ENCODE results near the gene UACA.
A peak's percentile ranks its signal among the peaks of the same experiment; 100 is the strongest.

The UACA gene

GRCh38 chr15:70714015-70714414, 49.3 kb downstream of the UACA start:
- TF ChIP-seq, protein P1, sequence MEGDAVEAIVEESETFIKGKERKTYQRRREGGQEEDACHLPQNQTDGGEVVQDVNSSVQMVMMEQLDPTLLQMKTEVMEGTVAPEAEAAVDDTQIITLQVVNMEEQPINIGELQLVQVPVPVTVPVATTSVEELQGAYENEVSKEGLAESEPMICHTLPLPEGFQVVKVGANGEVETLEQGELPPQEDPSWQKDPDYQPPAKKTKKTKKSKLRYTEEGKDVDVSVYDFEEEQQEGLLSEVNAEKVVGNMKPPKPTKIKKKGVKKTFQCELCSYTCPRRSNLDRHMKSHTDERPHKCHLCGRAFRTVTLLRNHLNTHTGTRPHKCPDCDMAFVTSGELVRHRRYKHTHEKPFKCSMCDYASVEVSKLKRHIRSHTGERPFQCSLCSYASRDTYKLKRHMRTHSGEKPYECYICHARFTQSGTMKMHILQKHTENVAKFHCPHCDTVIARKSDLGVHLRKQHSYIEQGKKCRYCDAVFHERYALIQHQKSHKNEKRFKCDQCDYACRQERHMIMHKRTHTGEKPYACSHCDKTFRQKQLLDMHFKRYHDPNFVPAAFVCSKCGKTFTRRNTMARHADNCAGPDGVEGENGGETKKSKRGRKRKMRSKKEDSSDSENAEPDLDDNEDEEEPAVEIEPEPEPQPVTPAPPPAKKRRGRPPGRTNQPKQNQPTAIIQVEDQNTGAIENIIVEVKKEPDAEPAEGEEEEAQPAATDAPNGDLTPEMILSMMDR (IDR thresholded peaks at IDR 0.05; ENCODE audit: low read depth, low read length), result no peak
- H3K4me3 ChIP-seq (ENCODE audit: low read depth, low read length), result no peak overlapping the region
- in situ Hi-C loops (cut with HindIII; ENCODE audit: low sequenced_read_pairs), result no loop called here
- DNase-seq (ENCODE audit: low read depth, low spot score), result peak; percentile 34

- TF ChIP-seq, protein P1 (IDR thresholded peaks at IDR 0.05; ENCODE audit: low read depth, low read length), result no peak
- no peak overlapping the region for H3K4me3 ChIP-seq (ENCODE audit: low read depth, low read length)
- no peak for DNase-seq (ENCODE audit: low read depth, low spot score)
- in situ Hi-C loops (cut with HindIII; ENCODE audit: low sequenced_read_pairs), result no loop called here
Measured at GRCh38 chr15:70712271-70712670, 51.1 kb downstream of the UACA start.

- in situ Hi-C loops (cut with HindIII; ENCODE audit: low sequenced_read_pairs), result no loop called here
- no peak for DNase-seq (ENCODE audit: low read depth, low spot score)
- no peak overlapping the region for H3K4me3 ChIP-seq (ENCODE audit: low read depth, low read length)
- TF ChIP-seq, protein P1 (IDR thresholded peaks at IDR 0.05; ENCODE audit: low read depth, low read length), result no peak
Measured at GRCh38 chr15:70710714-70711113, 52.6 kb downstream of the UACA start.

DNA sequence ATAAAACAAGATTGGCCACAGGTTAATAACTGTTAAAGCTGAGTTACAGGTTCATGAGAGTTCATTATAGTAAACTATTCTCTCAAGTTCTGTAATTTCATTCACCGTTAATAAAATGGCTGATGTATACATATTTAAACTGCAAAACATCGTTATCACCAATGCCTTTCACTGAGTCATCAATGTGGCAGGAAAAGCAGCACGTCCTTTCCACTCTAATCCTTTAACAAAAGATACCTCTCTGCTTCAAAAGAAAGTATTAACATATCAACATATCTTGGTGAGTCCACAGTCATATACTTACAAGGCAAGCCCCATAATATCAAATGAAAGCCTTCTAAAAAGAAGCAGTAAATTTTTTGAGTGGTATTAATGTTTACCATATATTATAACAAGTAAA, 54.5 kb downstream of the UACA start:
- TF ChIP-seq, protein P1 (IDR thresholded peaks at IDR 0.05; ENCODE audit: low read depth, low read length), result no peak
- in situ Hi-C loops (cut with HindIII; ENCODE audit: low sequenced_read_pairs), result no loop called here
- DNase-seq (ENCODE audit: low read depth, low spot score), result no peak
- H3K4me3 ChIP-seq (ENCODE audit: low read depth, low read length), result no peak overlapping the region

DNA sequence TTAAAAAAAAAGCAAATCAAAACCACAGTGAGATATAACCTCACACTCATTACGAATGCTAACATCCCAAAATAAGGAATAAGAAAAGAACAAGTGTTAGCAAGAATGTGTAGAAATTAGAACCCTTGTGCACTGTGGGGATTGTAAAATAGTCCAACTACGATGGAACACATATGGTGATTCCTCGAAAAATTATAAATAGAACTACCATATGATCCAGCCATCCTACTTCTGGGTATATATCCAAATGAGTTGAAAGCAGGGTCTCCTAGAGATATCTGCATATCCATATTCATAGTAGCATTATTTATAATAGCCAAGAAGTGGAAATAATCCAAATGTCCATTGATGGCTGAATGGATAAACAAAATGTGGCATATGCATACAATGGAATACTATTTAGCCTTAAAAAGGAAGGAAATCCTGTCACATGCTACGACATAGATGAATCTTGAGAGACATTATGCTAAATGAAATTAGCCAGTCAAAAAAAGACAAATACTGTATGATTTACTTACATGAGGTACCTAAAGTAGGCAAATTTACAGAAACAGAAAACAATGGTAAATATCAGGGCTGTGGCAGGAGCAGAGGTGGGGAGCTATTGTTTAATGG, 55.6 kb downstream of the UACA start:
- DNase-seq (ENCODE audit: low read depth, low spot score), result no peak
- in situ Hi-C loops (cut with HindIII; ENCODE audit: low sequenced_read_pairs), result no loop called here
- TF ChIP-seq, protein P1 (IDR thresholded peaks at IDR 0.05; ENCODE audit: low read depth, low read length), result no peak
- H3K4me3 ChIP-seq (ENCODE audit: low read depth, low read length), result no peak overlapping the region

GRCh38 chr15:70704731-70705130, 58.6 kb downstream of the UACA start:
- DNase-seq (ENCODE audit: low read depth, low spot score), result no peak
- in situ Hi-C loops (cut with HindIII; ENCODE audit: low sequenced_read_pairs), result no loop called here
- TF ChIP-seq, protein P1 (IDR thresholded peaks at IDR 0.05; ENCODE audit: low read depth, low read length), result no peak
- H3K4me3 ChIP-seq (ENCODE audit: low read depth, low read length), result no peak overlapping the region
